H1 (cell line): ENCODE results near the gene LY6G5C. TPM values are rescaled to one million over a fixed set of nuclear protein-coding genes. Genes with fewer than 3 reads are reported as not detected.

Experiments used
- E2F6 ChIP-seq: IDR thresholded peaks from 2 replicates; pipeline ENCODE4 v1.6.1; 2012; ENCODE audit warnings: inconsistent platforms
- PHF8 ChIP-seq: fragments of 200-600 bp; sonication (generic); conservative IDR thresholded peaks from 2 replicates; pipeline ENCODE4 v1.7.1; 2012; ENCODE audit warnings: low read depth, mild to moderate bottlenecking, inconsistent platforms, low read length, moderate library complexity
- POLR2AphosphoS5 ChIP-seq: IDR thresholded peaks from 2 replicates; pipeline ENCODE4 v1.6.1; 2011; ENCODE audit warnings: low read depth, low read length
- RFX5 ChIP-seq: IDR thresholded peaks from 2 replicates; pipeline ENCODE4 v1.6.1; 2011; ENCODE audit warnings: low read depth, low read length, improper control_type of control experiment, borderline replicate concordance
- YY1 ChIP-seq: IDR thresholded peaks from 2 replicates; pipeline ENCODE4 v1.6.1; 2011; ENCODE audit warnings: low read depth, mild to moderate bottlenecking, low read length
- polyA plus RNA-seq, 7 experiments: library from polyadenylated mRNA; depleted of rRNA in 3 of 7; stranded (reverse) in 5 of 7; unstranded in 2 of 7; fragments of >200 nt in 5 of 7; fragments of 200-250 nt in 2 of 7; gene quantifications; 1 replicate in 5 of 7; 2 replicates in 1 of 7; 4 replicates in 1 of 7; pipeline versions ENCODE4 v1.2.1 to v1.2.3, GENCODE V29; 2011 to 2013; ENCODE audit warnings: missing spikeins in 2 of 7, mixed read lengths in 2 of 7
- total RNA-seq: library from RNA; stranded (reverse); fragmentation: NEBNext Ultra II Directional; extraction: Animal tissue kit (Norgen Biotek cat#: 25700); gene quantifications from 2 replicates; pipeline ENCODE4 v1.2.1, GENCODE V29; 2021

LY6G5C gene
- total and polyA plus RNA-seq, 2 of the 8 experiments (the other 6 are each of a cell fraction or from before 2014, with no cell fraction given), result 1.1 to 1.8 TPM

GRCh38 chr6:31691564-31692108 is 10.8 kb upstream of the LY6G5C start (continued):
- TF ChIP-seq RFX5 (no peak), YY1 (no peak), E2F6 (no peak), POLR2AphosphoS5 (no peak), PHF8 (no peak)
